DOHH2 (cell line): ENCODE data around the gene PHF21B.

Source experiments
- H3F3A ChIP-seq: fragments of 200-600 bp; sonication (generic), shearing (Covaris generic); 2 replicates; pipeline ENCODE4 v1.6.0; 2016; ENCODE audit warnings: antibody characterized with exemption, mild to moderate bottlenecking; ENCODE audit not compliant: control insufficient read depth, insufficient read depth
- H3K27ac ChIP-seq: fragments of 200-600 bp; sonication (generic); 2 replicates; pipeline ENCODE4 v1.5.1; 2014; ENCODE audit warnings: low read depth, mild to moderate bottlenecking, low read length, moderate library complexity
- H3K27me3 ChIP-seq: fragments of 200-600 bp; sonication (generic); 2 replicates; pipeline ENCODE4 v1.6.1; 2014; ENCODE audit warnings: mild to moderate bottlenecking, low read length, mixed read lengths; ENCODE audit not compliant: control insufficient read depth
- H3K36me3 ChIP-seq: fragments of 200-600 bp; sonication (generic); 2 replicates; pipeline ENCODE4 v1.6.1; 2014; ENCODE audit warnings: mild to moderate bottlenecking, low read length, moderate library complexity, mixed read lengths; ENCODE audit not compliant: control insufficient read depth
- H3K4me1 ChIP-seq: fragments of 200-600 bp; sonication (generic); 2 replicates; pipeline ENCODE4 v1.6.1; 2014; ENCODE audit warnings: mild to moderate bottlenecking, low read length, mixed read lengths; ENCODE audit not compliant: control insufficient read depth
- H3K4me2 ChIP-seq: fragments of 200-600 bp; sonication (generic); 2 replicates; pipeline ENCODE4 v1.6.0; 2014; ENCODE audit warnings: mild to moderate bottlenecking, low read length, moderate library complexity
- H3K4me3 ChIP-seq: fragments of 200-600 bp; sonication (generic); 2 replicates; pipeline ENCODE4 v1.5.1; 2014; ENCODE audit warnings: mild to moderate bottlenecking, low read length, mixed read lengths
- H3K79me2 ChIP-seq: fragments of 200-600 bp; sonication (generic); 2 replicates; pipeline ENCODE4 v1.6.1; 2014; ENCODE audit warnings: mild to moderate bottlenecking, low read length, mixed read lengths; ENCODE audit not compliant: control insufficient read depth
- H3K9me2 ChIP-seq: fragments of 200-600 bp; sonication (generic); replicated peaks from 2 replicates; pipeline ENCODE4 v1.6.1; 2014; ENCODE audit warnings: mild to moderate bottlenecking, low read length, mixed read lengths; ENCODE audit not compliant: control insufficient read depth
- H3K9me3 ChIP-seq: fragments of 200-600 bp; sonication (generic); 2 replicates; pipeline ENCODE4 v1.6.1; 2014; ENCODE audit warnings: antibody characterized with exemption, low read length, mixed read lengths; ENCODE audit not compliant: control insufficient read depth, insufficient read depth
- H4K20me1 ChIP-seq: fragments of 200-600 bp; sonication (generic); 2 replicates; pipeline ENCODE4 v1.6.0; 2014; ENCODE audit warnings: low read depth, mild to moderate bottlenecking, antibody characterized with exemption, low read length, moderate library complexity; ENCODE audit not compliant: control insufficient read depth, insufficient read depth
- CTCF ChIP-seq: fragments of 200-600 bp; sonication (generic); IDR thresholded peaks from one replicate; pipeline ENCODE4 v1.5.1; 2014; ENCODE audit warnings: antibody characterized with exemption, mild to moderate bottlenecking, low read depth, low read length; ENCODE audit not compliant: poor library complexity, severe bottlenecking
- EZH2phosphoT487 ChIP-seq: fragments of 200-600 bp; sonication (generic); IDR thresholded peaks from 2 replicates; pipeline ENCODE4 v1.6.1; 2017; ENCODE audit warnings: borderline replicate concordance, mild to moderate bottlenecking, antibody characterized with exemption, low read length, moderate library complexity, mixed read lengths

Gene PHF21B

GRCh38 chr22:44933666-44934453 lies 75.9 kb downstream of the PHF21B start:
- H3K36me3 ChIP-seq, result no peaks in the 10 kb centered on the region
- TF ChIP-seq EZH2phosphoT487 (no peak), CTCF (no peak)
- H3K79me2 ChIP-seq, result no peaks in the 10 kb centered on the region
- H3K4me1 ChIP-seq, result no peaks in the 10 kb centered on the region
- H3K27me3 ChIP-seq, result no peaks in the 10 kb centered on the region
- H3F3A ChIP-seq, result no peaks in the 10 kb centered on the region
- H3K9me3 ChIP-seq, result no peaks in the 10 kb centered on the region
- no peak overlapping the region for H3K27ac ChIP-seq
- no peak overlapping the region for H3K4me2 ChIP-seq
- H3K9me2 ChIP-seq, result no peaks in the 10 kb centered on the region
- H4K20me1 ChIP-seq, result no peaks in the 10 kb centered on the region
- H3K4me3 ChIP-seq, result no peak overlapping the region

GRCh38 chr22:44932493-44932892 lies 77.3 kb downstream of the PHF21B start:
- Histone ChIP-seq H3K4me1 (no peaks in the 10 kb centered on the region), H3K79me2 (no peaks in the 10 kb centered on the region), H3K4me2 (no peak overlapping the region), H3K9me3 (no peaks in the 10 kb centered on the region), H3K27me3 (no peaks in the 10 kb centered on the region), H3K36me3 (no peaks in the 10 kb centered on the region), H3K4me3 (no peak overlapping the region), H3K27ac (no peak overlapping the region), H4K20me1 (no peaks in the 10 kb centered on the region), H3K9me2 (no peaks in the 10 kb centered on the region), H3F3A (no peaks in the 10 kb centered on the region)
- TF ChIP-seq EZH2phosphoT487, result no peak
- TF ChIP-seq CTCF, result no peak

GRCh38 chr22:44931766-44932165 lies 78.0 kb downstream of the PHF21B start:
- no peak for TF ChIP-seq CTCF
- TF ChIP-seq EZH2phosphoT487, result no peak
- H4K20me1 ChIP-seq, result no peaks in the 10 kb centered on the region

More at GRCh38 chr22:44931766-44932165, 78.0 kb downstream of the PHF21B start:
- Histone ChIP-seq H3K27ac (no peak overlapping the region), H3K36me3 (no peaks in the 10 kb centered on the region), H3K9me3 (no peaks in the 10 kb centered on the region), H3K79me2 (no peaks in the 10 kb centered on the region), H3F3A (no peaks in the 10 kb centered on the region), H3K4me1 (no peaks in the 10 kb centered on the region), H3K9me2 (no peaks in the 10 kb centered on the region), H3K27me3 (no peaks in the 10 kb centered on the region), H3K4me3 (no peak overlapping the region), H3K4me2 (no peak overlapping the region)
